Colon (tissue), 2 donors: ENCODE data around the gene TBX22.
A peak's percentile ranks its signal among the peaks of the same experiment; 100 is the strongest.
"Not testable (repeated sequence)": the region's sequence is repeated elsewhere in the genome, so short reads cannot be mapped to it uniquely, and the experiment has no call there.

Source experiments
- FAIRE-seq: peaks from 2 replicates; lab custom pipeline; 2012; peaks lifted over from hg19 to GRCh38; lab: Jason Lieb, UNC
- donor health status: control.
- donor health status: control.

Gene TBX22

GRCh38 chrX:80014141-80014940 is at the start of gene TBX22:
TSS of gene TBX22 (plus strand) at chrX:80014753. CDS start at chrX:80022270, 7,517 bp downstream.
- FAIRE-seq: no peak

GRCh38 chrX:79975605-79976004 is 38.9 kb upstream of the TBX22 start:
- no peak for FAIRE-seq

GRCh38 chrX:80004458-80004857 is 10.1 kb upstream of the TBX22 start:
- peak; percentile 71 for FAIRE-seq

GRCh38 chrX:80011522-80011921 is 3.0 kb upstream of the TBX22 start:
- FAIRE-seq: no peak

- no peak for FAIRE-seq
Measured at GRCh38 chrX:80016182-80016581, 1.6 kb downstream of the TBX22 start.

GRCh38 chrX:80021621-80022020 is 7.1 kb downstream of the TBX22 start:
- no peak for FAIRE-seq

GRCh38 chrX:80022363-80023031 is 7.9 kb downstream of the TBX22 start:
- no peak for FAIRE-seq

GRCh38 chrX:80026116-80026515 is 11.6 kb downstream of the TBX22 start:
- FAIRE-seq: no peak

GRCh38 chrX:80066156-80066555 is 51.6 kb downstream of the TBX22 start:
- not testable (repeated sequence) for FAIRE-seq

- not testable (repeated sequence) for FAIRE-seq
Measured at GRCh38 chrX:80075625-80076024, 61.1 kb downstream of the TBX22 start.
